Measurements from ENCODE around the gene MIER2. TPM values are rescaled to one million over a fixed set of nuclear protein-coding genes. Genes with fewer than 3 reads are reported as not detected.

The MIER2 gene
- total RNA-seq, 1 donor from 2014 or later, result 47.3 TPM

DNA sequence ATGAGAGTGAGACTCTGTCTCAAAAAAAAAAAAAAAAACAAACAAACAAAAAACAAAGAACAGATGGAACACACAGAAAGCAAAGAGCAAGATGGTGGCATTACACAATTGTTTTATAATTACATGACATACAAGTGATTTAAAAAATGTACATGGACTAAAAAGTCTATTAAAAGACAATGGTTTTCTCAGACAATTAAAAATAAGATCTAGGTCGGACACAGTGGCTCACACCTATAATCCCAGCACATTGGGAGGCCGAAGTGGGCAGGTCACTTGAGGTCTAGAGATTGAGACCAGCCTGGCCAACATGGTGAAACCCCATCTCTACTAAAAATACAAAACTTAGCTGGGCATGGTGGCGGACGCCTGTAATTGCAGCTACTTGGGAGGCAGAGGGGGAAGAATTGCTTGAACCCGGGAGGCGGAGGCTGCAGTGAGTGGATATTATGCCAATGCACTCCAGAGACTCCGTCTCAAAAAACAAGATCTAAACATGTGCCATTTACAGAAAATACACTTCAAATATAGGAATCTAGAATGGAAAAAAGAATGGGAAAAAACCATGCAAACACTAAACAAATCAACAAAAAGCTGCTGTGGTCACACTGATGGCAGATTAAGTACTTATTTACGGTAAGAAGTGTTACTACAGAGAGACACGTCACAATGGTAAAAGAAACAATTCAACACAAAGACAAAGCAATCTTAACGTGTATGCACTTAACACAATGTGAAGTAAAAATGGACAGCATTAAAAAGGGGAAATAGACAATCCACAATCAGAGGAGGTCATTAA lies 26.7 kb downstream of the MIER2 start:
- Mint-ChIP-seq H3K4me1 (ENCODE audit: low read depth, unreplicated experiment) (no peaks in the 10 kb centered on the region), H3K4me3 (ENCODE audit: unreplicated experiment) (no peak overlapping the region), H3K27ac (ENCODE audit: unreplicated experiment) (no peak overlapping the region), H3K9me3 (ENCODE audit: unreplicated experiment) (peaks cover 6% of the 10 kb centered on the region), H3K27me3 (ENCODE audit: unreplicated experiment) (peaks cover 6% of the 10 kb centered on the region), H3K36me3 (ENCODE audit: unreplicated experiment) (peaks cover 33% of the 10 kb centered on the region)
- DNase-seq, result no peak
- TF ChIP-seq, protein P1, sequence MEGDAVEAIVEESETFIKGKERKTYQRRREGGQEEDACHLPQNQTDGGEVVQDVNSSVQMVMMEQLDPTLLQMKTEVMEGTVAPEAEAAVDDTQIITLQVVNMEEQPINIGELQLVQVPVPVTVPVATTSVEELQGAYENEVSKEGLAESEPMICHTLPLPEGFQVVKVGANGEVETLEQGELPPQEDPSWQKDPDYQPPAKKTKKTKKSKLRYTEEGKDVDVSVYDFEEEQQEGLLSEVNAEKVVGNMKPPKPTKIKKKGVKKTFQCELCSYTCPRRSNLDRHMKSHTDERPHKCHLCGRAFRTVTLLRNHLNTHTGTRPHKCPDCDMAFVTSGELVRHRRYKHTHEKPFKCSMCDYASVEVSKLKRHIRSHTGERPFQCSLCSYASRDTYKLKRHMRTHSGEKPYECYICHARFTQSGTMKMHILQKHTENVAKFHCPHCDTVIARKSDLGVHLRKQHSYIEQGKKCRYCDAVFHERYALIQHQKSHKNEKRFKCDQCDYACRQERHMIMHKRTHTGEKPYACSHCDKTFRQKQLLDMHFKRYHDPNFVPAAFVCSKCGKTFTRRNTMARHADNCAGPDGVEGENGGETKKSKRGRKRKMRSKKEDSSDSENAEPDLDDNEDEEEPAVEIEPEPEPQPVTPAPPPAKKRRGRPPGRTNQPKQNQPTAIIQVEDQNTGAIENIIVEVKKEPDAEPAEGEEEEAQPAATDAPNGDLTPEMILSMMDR (IDR thresholded peaks at IDR 0.05; ENCODE audit: partially characterized antibody, unreplicated experiment), result peak; percentile 34

DNA sequence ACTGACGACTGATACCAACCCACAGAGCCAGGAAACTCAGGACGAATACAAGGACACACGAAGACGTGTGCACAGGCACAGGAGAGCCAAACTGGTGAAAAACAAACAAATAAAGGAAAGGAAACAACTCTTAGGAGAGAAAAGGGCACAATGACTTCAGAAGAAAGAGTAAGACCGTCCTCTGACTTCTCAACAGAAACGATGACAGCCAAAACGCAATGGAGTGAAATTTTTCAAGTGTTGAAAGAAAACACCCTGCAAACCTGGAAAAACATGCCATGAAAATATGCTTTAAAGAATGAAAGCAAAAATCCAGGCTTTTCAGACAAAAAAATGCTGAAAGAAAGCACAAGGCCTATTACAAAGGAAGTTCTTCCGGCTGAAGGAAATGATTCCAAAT lies 28.8 kb downstream of the MIER2 start:
- Mint-ChIP-seq H3K36me3 (ENCODE audit: unreplicated experiment) (peaks cover 32% of the 10 kb centered on the region), H3K4me1 (ENCODE audit: low read depth, unreplicated experiment) (no peaks in the 10 kb centered on the region), H3K27ac (ENCODE audit: unreplicated experiment) (no peak overlapping the region)

DNA sequence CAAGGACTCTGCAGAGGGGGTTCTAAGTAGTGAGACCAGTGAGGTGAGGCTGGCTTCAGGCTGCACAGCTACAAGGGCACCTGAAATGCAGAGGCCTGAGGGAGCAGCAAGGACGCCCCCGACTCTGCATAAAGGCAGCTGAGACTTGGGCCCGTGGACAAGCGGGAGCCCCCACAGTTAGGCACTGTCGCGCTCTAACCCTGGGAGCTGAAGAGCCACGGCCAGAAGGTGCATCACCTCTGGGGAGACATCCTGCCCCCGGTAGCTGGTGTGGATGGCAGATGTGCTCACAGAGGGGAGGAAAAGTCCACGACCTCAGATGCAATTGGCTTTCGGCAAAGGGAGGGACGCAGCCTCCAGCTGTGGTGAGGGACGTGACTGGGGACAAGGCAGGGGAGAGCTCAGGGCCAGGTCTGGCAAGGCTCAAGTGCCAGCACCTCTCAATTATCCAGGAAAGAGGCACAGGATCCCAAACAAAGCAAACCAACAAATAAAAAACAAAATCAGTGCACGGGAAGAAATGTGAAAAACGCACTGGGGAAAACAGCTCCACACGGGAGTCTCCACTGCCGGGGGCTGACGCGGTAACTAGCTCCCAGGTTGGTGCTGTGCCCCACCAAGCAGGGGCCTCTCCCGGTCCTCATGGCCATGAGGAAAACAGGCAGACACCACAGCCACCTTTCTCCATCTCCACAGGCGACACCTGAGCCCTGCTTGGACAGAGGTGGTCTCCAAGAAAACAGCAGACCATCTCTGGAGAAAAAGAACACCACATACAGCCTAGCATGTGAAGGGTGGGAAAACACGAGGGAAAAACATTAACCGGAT lies 30.4 kb downstream of the MIER2 start:
- Mint-ChIP-seq H3K4me1 (ENCODE audit: low read depth, unreplicated experiment) (no peaks in the 10 kb centered on the region), H3K36me3 (ENCODE audit: unreplicated experiment) (peaks cover 24% of the 10 kb centered on the region), H3K4me3 (ENCODE audit: unreplicated experiment) (no peak overlapping the region), H3K27ac (ENCODE audit: unreplicated experiment) (peak overlapping the region; percentile 12), H3K27me3 (ENCODE audit: unreplicated experiment) (peaks cover 6% of the 10 kb centered on the region), H3K9me3 (ENCODE audit: unreplicated experiment) (peaks cover 6% of the 10 kb centered on the region)
- TF ChIP-seq, protein P1 (IDR thresholded peaks at IDR 0.05; ENCODE audit: partially characterized antibody, unreplicated experiment), result no peak
- no peak for DNase-seq

More for the DNA sequence above, 28.8 kb downstream of the MIER2 start:
- H3K27me3 Mint-ChIP-seq (ENCODE audit: unreplicated experiment), result peaks cover 6% of the 10 kb centered on the region
- H3K4me3 Mint-ChIP-seq (ENCODE audit: unreplicated experiment), result no peak overlapping the region
- peaks cover 4% of the 10 kb centered on the region for H3K9me3 Mint-ChIP-seq (ENCODE audit: unreplicated experiment)
- DNase-seq, result no peak
- TF ChIP-seq, protein P1 (IDR thresholded peaks at IDR 0.05; ENCODE audit: partially characterized antibody, unreplicated experiment), result no peak

DNA sequence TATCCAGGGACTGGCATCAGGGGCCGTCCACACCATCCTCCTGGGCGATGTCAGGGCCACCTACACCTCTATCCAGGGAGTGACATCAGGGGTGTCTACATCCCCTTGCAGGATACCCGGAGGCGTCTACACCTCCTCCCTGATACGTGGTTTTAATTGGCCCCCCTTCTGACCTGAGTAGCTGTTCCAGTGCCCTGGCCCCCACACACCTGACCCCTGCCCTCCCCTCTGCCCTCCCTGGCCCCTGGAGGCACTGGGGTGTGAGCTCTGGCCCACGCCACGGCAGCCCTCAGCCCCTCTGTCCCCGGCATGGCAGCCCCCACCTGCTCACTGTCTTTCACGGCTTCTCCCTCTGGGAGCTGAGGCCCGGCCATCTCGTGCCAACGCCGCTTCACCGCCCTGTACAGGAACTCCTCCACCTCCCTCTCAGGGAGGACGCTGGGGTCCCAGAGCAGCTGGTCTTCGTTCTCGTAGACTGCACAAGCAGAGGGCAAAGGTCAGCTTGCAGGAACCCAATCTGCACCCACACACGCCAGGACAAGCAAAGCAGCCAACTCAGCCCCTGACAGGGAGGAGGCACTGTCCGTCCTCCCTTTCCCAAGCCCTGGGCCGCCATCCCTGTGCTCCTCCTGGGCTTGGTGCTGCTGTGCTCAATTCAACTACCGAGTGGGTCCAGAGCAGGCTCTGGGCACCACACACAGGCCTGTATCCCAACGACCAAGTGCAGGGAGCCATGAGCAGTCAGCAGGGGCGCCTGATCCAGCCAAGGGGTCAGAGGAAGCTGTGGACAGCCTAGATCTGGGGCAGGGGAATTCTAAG lies 31.2 kb downstream of the MIER2 start:
- H3K4me3 Mint-ChIP-seq (ENCODE audit: unreplicated experiment), result no peak overlapping the region
- TF ChIP-seq, protein P1 (IDR thresholded peaks at IDR 0.05; ENCODE audit: partially characterized antibody, unreplicated experiment), result no peak
- peaks cover 6% of the 10 kb centered on the region for H3K27me3 Mint-ChIP-seq (ENCODE audit: unreplicated experiment)
- H3K27ac Mint-ChIP-seq (ENCODE audit: unreplicated experiment), result peak overlapping the region; percentile 12
- H3K9me3 Mint-ChIP-seq (ENCODE audit: unreplicated experiment), result peaks cover 6% of the 10 kb centered on the region
- no peak for DNase-seq
- H3K4me1 Mint-ChIP-seq (ENCODE audit: low read depth, unreplicated experiment), result no peaks in the 10 kb centered on the region
- H3K36me3 Mint-ChIP-seq (ENCODE audit: unreplicated experiment), result peaks cover 21% of the 10 kb centered on the region

Data from glutamatergic neuron (in vitro differentiated cells).